B cell (primary cell): ENCODE measurements around the gene KLHL25. TPM values are rescaled to one million over a fixed set of nuclear protein-coding genes. Genes with fewer than 3 reads are reported as not detected.

Experiments
- ATAC-seq: fragments of 200-7000 bp; cut with Tn5 transposase; one replicate; pipeline ENCODE4 v1.10.0; 2021; ENCODE audit warnings: low read depth, mild to moderate bottlenecking, moderate number of reproducible peaks, moderate library complexity
- CTCF ChIA-PET: fragments of 350-600 bp; sonication (Branson Sonifier 250); formaldehyde crosslinking; loops from one replicate; lab custom pipeline; 2021; ENCODE audit warnings: antibody characterized with exemption, inconsistent platforms; lab: Charles Lee
- POLR2A ChIA-PET: fragments of 350-600 bp; sonication (Branson Sonifier 250); formaldehyde crosslinking; loops from one replicate; lab custom pipeline; 2021; ENCODE audit warnings: antibody characterized with exemption; lab: Charles Lee
- DNase-seq: peaks from one replicate; pipeline ENCODE4 v3.0.0; 2013
- H2AFZ ChIP-seq: 2 replicates; pipeline ENCODE4 v1.6.1; 2012; ENCODE audit warnings: mild to moderate bottlenecking, low read depth, low read length; ENCODE audit not compliant: insufficient read depth, poor library complexity, severe bottlenecking
- H3K27ac ChIP-seq, 2 donors: 1 replicate in 1 of 2; 2 replicates in 1 of 2; pipeline ENCODE4 v1.5.1; 2012 to 2013; ENCODE audit warnings: low read length in 2 of 2, mild to moderate bottlenecking in 2 of 2, moderate library complexity in 1 of 2
- H3K27me3 ChIP-seq, 4 experiments: fragments of 200-600 bp in 1 of 4; sonication (generic) in 1 of 4; replicated peaks in 1 of 4; 1 replicate in 2 of 4; 2 replicates in 2 of 4; pipeline versions ENCODE4 v1.6.1 to v1.7.0; 2013 to 2016; ENCODE audit warnings: low read length in 3 of 4, mild to moderate bottlenecking in 2 of 4, mixed read lengths in 1 of 4, moderate library complexity in 1 of 4; ENCODE audit not compliant: insufficient read depth in 4 of 4, control insufficient read depth in 3 of 4; ENCODE audit errors: control extremely low read depth in 1 of 4
- H3K36me3 ChIP-seq, 2 experiments: replicated peaks in 1 of 2; 1 replicate in 1 of 2; 2 replicates in 1 of 2; pipeline versions ENCODE4 v1.6.1 to v1.7.1; 2013; ENCODE audit warnings: low read length in 1 of 2; ENCODE audit not compliant: insufficient read depth in 2 of 2, control insufficient read depth in 1 of 2; ENCODE audit errors: control extremely low read depth in 1 of 2, extremely low read depth in 1 of 2
- H3K4me1 ChIP-seq, 2 donors: fragments of 200-600 bp in 1 of 2; sonication (generic) in 1 of 2; 1 replicate in 1 of 2; 2 replicates in 1 of 2; pipeline versions ENCODE4 v1.5.1 to v1.6.1; 2013 to 2017; ENCODE audit warnings: low read length in 2 of 2; ENCODE audit not compliant: control insufficient read depth in 2 of 2, insufficient read depth in 2 of 2
- H3K4me2 ChIP-seq: replicated peaks from 2 replicates; pipeline ENCODE3; 2012; ENCODE audit warnings: mild to moderate bottlenecking, low read depth, low read length; ENCODE audit not compliant: poor library complexity, severe bottlenecking
- H3K4me3 ChIP-seq, 5 experiments: fragments of 200-600 bp in 1 of 5; sonication (generic) in 1 of 5; 1 replicate in 3 of 5; 2 replicates in 2 of 5; pipeline versions ENCODE4 v1.5.1 to v1.7.0; 2011 to 2016; ENCODE audit warnings: low read length in 4 of 5, mild to moderate bottlenecking in 4 of 5, low read depth in 2 of 5, control low read depth in 1 of 5, moderate library complexity in 1 of 5; ENCODE audit not compliant: insufficient read depth in 1 of 5; ENCODE audit errors: control extremely low read depth in 1 of 5, extremely low read depth in 1 of 5
- H3K79me2 ChIP-seq: fragments of 200-600 bp; sonication (generic); one replicate; pipeline ENCODE4 v1.6.0; 2016; ENCODE audit warnings: low read length; ENCODE audit not compliant: control insufficient read depth, insufficient read depth
- H3K9ac ChIP-seq: fragments of 200-600 bp; sonication (generic); 2 replicates; pipeline ENCODE4 v1.6.1; 2017; ENCODE audit warnings: mild to moderate bottlenecking, low read length, moderate library complexity
- H3K9me3 ChIP-seq, 3 donors: one replicate each; pipeline versions ENCODE4 v1.6.1 to v1.7.1; 2013; ENCODE audit warnings: low read length in 2 of 3; ENCODE audit not compliant: control insufficient read depth in 2 of 3, insufficient read depth in 1 of 3; ENCODE audit errors: control extremely low read depth in 1 of 3
- H4K20me1 ChIP-seq: 2 replicates; pipeline ENCODE4 v1.6.0; 2012; ENCODE audit warnings: mild to moderate bottlenecking, low read length; ENCODE audit not compliant: insufficient read depth, control insufficient read depth, poor library complexity, severe bottlenecking
- H3K27ac Mint-ChIP-seq: one replicate; pipeline ENCODE4 v1.8.0; 2021; ENCODE audit warnings: mixed read lengths
- H3K27me3 Mint-ChIP-seq: one replicate; pipeline ENCODE4 v1.8.0; 2021; ENCODE audit warnings: mixed read lengths
- H3K4me1 Mint-ChIP-seq: one replicate; pipeline ENCODE4 v1.8.0; 2021; ENCODE audit warnings: mixed read lengths
- H3K4me3 Mint-ChIP-seq: one replicate; pipeline ENCODE4 v1.8.0; 2021; ENCODE audit warnings: mixed read lengths
- H3K9me3 Mint-ChIP-seq: one replicate; pipeline ENCODE4 v1.8.0; 2022; ENCODE audit warnings: mixed read lengths; ENCODE audit not compliant: insufficient read depth
- EZH2 ChIP-seq: IDR thresholded peaks from 2 replicates; pipeline ENCODE4 v1.6.1; 2012; ENCODE audit warnings: borderline replicate concordance, low read depth, mild to moderate bottlenecking, moderate library complexity, low read length; ENCODE audit not compliant: insufficient read depth, poor library complexity, severe bottlenecking
- WGBS: methylation state at CpG from one replicate; pipeline ENCODE4 v1.1.5; 2013; ENCODE audit warnings: missing lambda C conversion rate; ENCODE audit not compliant: insufficient coverage; 5-methylcytosine and 5-hydroxymethylcytosine counted together
- intact Hi-C: fragments of 100-400 bp; cut with micrococcal nuclease; formaldehyde crosslinking; loops from one replicate; pipeline ENCODE4 v1.10.0; 2022
- polyA plus RNA-seq: library from polyadenylated mRNA; depleted of rRNA; stranded (reverse); fragments of >200 nt; gene quantifications from 2 replicates; pipeline ENCODE4 v1.2.3, GENCODE V29; 2012
- total RNA-seq, 2 donors: library from RNA; stranded (reverse); fragments of 120-200 nt in 1 of 2; gene quantifications; 1 replicate in 1 of 2; 2 replicates in 1 of 2; pipeline versions ENCODE4 v1.2.3 to v1.2.4, GENCODE V29; 2013 to 2022
- TF ChIP-seq, protein P1 (sequence below): fragments of 200-600 bp; IDR thresholded peaks from one replicate; pipeline ENCODE4 v1.8.0; 2022; ENCODE audit warnings: antibody characterized with exemption, mild to moderate bottlenecking

Gene KLHL25
- total and polyA plus RNA-seq, 2 donors (not counting 1 experiment from before 2014, with no cell fraction given), result 1.1 to 3.3 TPM

- ChIA-PET POLR2A (no interaction called here), CTCF (no interaction called here)
- no peak for ATAC-seq
- H3K79me2 ChIP-seq, result no peaks in the 10 kb centered on the region
- Mint-ChIP-seq H3K9me3 (no peaks in the 10 kb centered on the region), H3K4me1 (peaks cover 7% of the 10 kb centered on the region), H3K27me3 (no peaks in the 10 kb centered on the region), H3K4me3 (no peak overlapping the region), H3K27ac (no peak overlapping the region)
- H2AFZ ChIP-seq, result no peak overlapping the region
- WGBS, result 100% methylated on average over 5 of the region's 7 CpGs
- H3K4me2 ChIP-seq, result no peak overlapping the region
- no peaks in the 10 kb centered on the region for H3K36me3 ChIP-seq
- no peak overlapping the region for H3K9ac ChIP-seq
- no peaks in the 10 kb centered on the region for H3K27me3 ChIP-seq
- no peaks in the 10 kb centered on the region for H4K20me1 ChIP-seq
- peaks cover 4 to 9% of the 10 kb centered on the region in 2 donors for H3K4me1 ChIP-seq
- intact Hi-C loops, result no loop called here
- DNase-seq, result no peak
- TF ChIP-seq EZH2, result no peak
- H3K4me3 ChIP-seq, result no peak overlapping the region
- H3K27ac ChIP-seq, result no peak overlapping the region
- H3K9me3 ChIP-seq, result no peaks in the 10 kb centered on the region
Measured at GRCh38 chr15:85781099-85781498, 13.6 kb downstream of the KLHL25 start.

- H3K4me1 ChIP-seq, result peaks cover 1 to 2% of the 10 kb centered on the region in 2 donors
Measured at GRCh38 chr15:85780225-85780985, 14.3 kb downstream of the KLHL25 start.

More at GRCh38 chr15:85780225-85780985, 14.3 kb downstream of the KLHL25 start:
- ChIA-PET POLR2A (no interaction called here), CTCF (no interaction called here)
- DNase-seq, result no peak
- Mint-ChIP-seq H3K4me3 (no peak overlapping the region), H3K27me3 (no peaks in the 10 kb centered on the region), H3K9me3 (no peaks in the 10 kb centered on the region), H3K4me1 (peaks cover 3% of the 10 kb centered on the region), H3K27ac (no peak overlapping the region)
- Histone ChIP-seq H3K4me3 (no peak overlapping the region), H3K27ac (no peak overlapping the region), H3K9me3 (no peaks in the 10 kb centered on the region), H3K36me3 (no peaks in the 10 kb centered on the region), H3K27me3 (no peaks in the 10 kb centered on the region), H3K9ac (no peak overlapping the region), H3K79me2 (no peaks in the 10 kb centered on the region), H4K20me1 (no peaks in the 10 kb centered on the region), H2AFZ (no peak overlapping the region), H3K4me2 (no peak overlapping the region)
- WGBS, result 87% methylated on average over 8 of the region's 8 CpGs
- TF ChIP-seq EZH2, result no peak
- TF ChIP-seq, protein P1, sequence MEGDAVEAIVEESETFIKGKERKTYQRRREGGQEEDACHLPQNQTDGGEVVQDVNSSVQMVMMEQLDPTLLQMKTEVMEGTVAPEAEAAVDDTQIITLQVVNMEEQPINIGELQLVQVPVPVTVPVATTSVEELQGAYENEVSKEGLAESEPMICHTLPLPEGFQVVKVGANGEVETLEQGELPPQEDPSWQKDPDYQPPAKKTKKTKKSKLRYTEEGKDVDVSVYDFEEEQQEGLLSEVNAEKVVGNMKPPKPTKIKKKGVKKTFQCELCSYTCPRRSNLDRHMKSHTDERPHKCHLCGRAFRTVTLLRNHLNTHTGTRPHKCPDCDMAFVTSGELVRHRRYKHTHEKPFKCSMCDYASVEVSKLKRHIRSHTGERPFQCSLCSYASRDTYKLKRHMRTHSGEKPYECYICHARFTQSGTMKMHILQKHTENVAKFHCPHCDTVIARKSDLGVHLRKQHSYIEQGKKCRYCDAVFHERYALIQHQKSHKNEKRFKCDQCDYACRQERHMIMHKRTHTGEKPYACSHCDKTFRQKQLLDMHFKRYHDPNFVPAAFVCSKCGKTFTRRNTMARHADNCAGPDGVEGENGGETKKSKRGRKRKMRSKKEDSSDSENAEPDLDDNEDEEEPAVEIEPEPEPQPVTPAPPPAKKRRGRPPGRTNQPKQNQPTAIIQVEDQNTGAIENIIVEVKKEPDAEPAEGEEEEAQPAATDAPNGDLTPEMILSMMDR, result no peak
- ATAC-seq, result no peak
- intact Hi-C loops, result no loop called here
